ENCODE data around the gene NELFA.

The NELFA gene

GRCh38 chr4:1985294-1985693 is 23.5 kb downstream of the NELFA start:
- in situ Hi-C loops (cut with MboI; ENCODE audit: low pct_unique_long_range_greater_than_20kb, low sequenced_read_pairs), result no loop called here
- no peak for DNase-seq

DNA sequence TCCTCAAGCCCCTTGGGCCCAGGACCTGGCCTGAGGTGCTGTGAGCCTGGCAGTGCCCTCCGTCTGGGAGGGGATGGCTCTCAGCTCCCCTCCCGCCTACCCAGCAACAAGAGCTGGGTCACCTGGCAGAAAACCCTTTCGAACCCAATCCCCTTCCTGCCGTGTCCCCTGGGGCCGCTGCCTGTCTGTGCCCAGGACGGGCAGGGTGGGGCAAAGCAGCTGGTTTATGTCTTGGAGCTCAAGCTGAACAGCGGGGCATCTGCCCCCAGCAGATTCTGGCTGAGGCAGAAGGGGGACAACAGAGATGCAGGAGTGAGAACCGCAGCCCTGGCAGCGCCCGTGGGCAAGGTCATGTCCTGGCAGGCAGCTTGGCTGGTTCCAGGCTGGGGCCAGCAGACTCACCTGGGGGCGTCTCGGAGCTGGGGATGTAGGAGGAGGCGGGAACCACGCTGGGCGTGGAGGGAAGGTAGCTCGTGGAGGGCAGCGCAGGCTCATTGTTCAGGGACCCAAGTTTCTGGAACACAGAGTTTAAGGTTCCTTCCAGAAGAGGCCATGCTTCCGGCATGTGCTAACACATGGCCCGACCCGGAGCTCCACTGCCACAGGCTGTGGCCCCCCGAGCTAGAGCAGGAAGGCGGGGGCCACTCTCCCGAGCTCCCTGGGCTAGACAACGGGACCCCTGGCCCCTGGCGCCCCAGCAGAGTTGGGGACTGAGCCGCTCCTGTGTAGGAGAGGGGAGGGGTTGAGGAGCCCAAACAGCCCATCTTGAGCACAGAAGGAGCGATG is 24.2 kb downstream of the NELFA start:
- in situ Hi-C loops (cut with MboI; ENCODE audit: low pct_unique_long_range_greater_than_20kb, low sequenced_read_pairs), result no loop called here
- DNase-seq, result no peak

DNA sequence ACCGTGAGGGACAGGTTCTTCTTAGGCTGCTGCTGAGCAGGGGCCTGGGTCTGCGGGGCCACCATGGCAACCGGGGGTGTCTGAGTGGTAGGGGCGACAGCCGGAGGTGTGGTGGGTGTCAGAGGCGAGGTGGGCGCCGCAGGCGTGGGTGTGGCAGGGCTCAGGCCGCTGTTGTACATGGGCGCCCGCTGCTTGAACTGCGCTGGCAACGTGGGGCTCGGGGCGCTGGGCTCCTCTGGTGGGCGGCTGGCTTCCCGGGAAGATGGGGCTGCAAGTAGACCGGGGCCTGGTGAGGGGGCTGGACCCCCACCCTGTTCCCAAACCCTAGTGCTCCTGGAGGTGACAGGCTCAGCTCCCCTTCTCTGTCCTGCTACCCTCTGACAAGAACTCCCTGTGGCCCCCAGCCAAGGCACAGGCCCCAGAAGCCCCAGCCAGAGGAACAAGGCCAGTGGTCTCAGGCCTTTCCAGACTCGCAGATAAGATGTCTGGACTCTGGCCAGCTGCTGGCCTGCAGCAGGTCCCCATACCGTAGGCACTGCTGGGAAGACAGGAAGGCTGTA is 24.8 kb downstream of the NELFA start:
- no peak for DNase-seq
- in situ Hi-C loops (cut with MboI; ENCODE audit: low pct_unique_long_range_greater_than_20kb, low sequenced_read_pairs), result no loop called here

DNA sequence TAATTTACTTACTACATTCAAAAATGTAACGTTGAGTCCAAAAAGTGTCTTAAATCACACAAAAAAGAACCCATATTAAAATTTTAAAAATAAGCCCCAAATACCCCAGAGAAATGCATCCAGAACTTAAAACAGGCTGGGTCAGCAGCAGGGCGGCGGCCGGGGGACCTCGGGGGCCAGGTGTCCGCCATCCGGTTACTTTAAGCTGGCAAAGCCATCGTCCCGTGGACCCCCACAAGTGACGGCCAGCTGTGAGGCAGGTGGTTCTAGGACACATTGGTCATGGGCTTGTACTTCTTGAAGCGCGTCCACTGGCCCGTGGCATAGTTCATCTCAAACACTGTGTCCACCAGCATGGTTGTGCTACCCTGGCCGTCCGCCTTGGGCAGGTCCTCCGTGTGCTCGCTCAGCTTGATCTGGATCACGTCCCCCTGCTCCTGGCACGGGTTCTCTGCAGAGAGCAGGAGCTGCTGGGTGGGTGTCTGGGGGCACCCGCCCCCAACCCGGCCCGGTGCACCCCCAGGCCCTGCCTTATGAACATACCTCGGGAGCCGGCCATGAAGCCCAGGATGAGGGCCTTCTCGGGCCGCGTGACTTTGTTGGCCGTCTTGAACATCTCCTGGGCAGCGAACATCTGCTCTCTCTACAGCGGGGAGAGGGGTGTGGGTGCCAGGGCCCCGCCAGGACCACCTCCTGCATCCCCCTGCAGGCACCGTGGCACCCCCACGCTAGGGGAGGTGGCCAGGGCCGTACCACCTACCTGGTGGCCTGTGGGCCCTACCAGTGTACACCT is 25.5 kb downstream of the NELFA start:
- no peak for DNase-seq
- in situ Hi-C loops (cut with MboI; ENCODE audit: low pct_unique_long_range_greater_than_20kb, low sequenced_read_pairs), result no loop called here

DNA sequence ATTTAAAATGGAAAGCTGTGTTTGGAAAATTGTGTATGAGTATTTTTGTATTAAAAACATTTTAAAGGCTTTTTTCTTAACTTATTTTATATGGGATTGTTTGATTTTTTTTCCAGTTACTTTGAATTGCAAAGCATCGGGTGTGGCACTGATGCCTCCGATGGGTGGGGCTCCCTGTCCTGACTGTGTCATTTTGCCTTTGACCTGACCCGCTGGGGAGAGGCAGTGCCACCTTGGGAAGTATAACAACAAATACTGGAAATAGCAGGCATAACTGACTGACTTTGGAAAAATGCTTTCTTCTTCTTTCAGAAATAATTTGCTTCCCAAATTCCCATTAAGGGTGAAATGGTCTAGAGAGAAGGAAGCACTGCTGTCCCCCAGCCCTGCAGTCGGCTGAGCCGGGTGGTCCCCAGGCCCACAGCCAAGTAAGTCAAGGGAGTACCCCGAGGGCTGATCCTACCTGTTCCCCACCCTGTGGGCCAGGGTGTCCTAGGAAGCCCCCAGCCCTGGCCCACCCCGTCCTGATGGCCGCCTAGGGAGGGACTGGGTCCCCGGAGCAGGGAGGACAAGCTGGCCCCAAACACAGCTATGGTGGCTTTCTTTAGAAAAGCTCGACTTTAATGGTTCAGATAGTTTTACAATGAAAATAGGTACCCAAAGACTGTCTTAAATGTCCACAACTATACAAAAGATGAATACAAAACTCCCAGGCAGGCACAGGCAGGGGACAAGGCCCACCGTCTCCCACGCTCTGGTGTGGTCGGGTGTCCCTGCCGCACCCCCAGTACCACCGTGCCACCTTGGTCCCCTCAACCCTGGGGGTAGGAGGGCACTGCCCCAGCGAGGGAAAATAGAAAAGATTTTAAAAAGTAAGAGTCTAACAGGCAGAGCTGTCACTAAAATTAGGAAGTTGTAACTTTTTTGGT is 26.4 kb downstream of the NELFA start:
- in situ Hi-C loops (cut with MboI; ENCODE audit: low pct_unique_long_range_greater_than_20kb, low sequenced_read_pairs), result no loop called here
- DNase-seq, result no peak

DNA sequence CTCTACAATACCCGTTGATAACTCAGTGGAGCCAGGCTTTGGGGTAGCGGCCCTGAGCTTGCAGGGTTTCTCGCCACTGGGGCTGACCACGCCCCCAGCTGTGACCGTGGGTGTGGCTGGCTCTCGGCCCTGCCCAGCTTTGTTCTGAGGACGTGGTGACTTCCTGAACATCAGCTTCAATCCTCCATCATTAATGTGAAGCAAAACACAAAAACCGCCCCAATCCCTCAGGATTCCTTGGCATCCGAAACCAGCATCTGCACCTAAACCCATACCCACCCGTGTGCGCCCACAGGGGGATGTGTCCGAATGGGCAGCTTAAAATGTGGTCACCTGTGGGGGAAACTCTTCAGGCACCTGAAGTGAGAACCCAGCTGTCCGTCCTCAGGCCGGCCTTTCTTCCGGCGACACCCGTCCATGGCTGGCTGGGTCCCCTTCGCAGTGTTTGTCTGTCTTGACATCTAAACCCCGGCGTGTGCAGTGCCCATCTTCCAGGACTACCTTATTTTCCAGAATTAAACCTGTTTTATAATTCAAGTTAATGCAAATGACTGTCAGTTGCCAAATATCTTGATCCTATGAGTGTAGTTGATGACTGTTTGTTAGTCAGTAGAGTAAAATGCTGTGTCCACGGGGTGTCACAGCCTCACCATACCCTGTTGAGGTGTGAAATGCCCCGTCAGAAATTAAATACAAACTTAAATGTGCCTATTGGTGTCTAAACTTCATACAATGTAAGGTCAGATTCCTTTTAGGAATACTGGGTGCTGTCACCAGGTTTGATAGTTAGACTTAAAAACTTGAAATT is 27.3 kb downstream of the NELFA start:
- in situ Hi-C loops (cut with MboI; ENCODE audit: low pct_unique_long_range_greater_than_20kb, low sequenced_read_pairs), result no loop called here
- DNase-seq, result no peak

DNA sequence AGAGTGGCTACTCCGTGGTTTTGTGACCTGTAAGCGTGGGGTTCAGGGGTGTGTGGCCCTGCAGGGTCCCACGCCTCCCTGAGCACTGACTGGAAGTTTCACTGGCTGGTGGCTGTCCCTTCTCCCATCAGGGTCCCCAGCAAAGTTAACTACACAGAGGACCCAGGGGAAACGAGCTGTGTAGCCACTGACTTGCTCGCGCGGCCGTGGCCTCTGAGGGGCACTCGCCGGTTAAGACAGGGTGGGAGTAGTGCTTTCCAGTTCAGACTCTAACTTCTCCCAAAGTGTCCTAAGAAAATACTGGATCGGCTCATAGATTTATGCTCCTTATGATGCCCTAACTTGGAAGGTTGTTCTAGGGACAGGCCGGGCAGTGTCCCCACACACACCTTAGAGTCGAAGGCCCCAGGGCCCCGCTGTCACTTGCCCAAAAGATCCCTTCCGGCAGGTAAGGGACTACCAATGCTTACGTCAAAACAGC is 28.2 kb downstream of the NELFA start:
- no peak for DNase-seq
- in situ Hi-C loops (cut with MboI; ENCODE audit: low pct_unique_long_range_greater_than_20kb, low sequenced_read_pairs), result no loop called here

GRCh38 chr4:1979477-1980196 is 29.1 kb downstream of the NELFA start:
- in situ Hi-C loops (cut with MboI; ENCODE audit: low pct_unique_long_range_greater_than_20kb, low sequenced_read_pairs), result no loop called here
- DNase-seq, result no peak

GRCh38 chr4:1978741-1979476 is 29.9 kb downstream of the NELFA start:
- in situ Hi-C loops (cut with MboI; ENCODE audit: low pct_unique_long_range_greater_than_20kb, low sequenced_read_pairs), result no loop called here
- DNase-seq, result no peak

DNA sequence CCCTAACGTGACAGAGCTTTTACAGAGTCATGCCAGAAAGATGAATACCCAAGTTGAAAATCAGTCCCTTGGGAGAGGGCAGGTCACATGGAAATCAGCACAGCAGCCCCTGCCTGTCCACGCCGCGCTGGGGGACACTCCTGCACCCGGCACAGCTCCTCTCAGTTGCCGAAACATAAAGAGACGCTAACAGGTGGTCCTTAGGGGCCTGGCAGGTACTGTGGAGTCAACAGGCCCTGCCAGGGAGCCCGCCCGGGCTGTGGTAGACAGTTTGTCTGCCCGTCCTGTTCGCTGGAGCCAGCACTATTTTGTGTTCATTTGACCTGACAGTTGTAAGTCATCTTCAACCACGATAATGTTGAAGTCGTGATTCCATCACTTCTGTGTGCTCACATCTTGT is 30.5 kb downstream of the NELFA start:
- in situ Hi-C loops (cut with MboI; ENCODE audit: low pct_unique_long_range_greater_than_20kb, low sequenced_read_pairs), result no loop called here
- DNase-seq, result no peak

DNA sequence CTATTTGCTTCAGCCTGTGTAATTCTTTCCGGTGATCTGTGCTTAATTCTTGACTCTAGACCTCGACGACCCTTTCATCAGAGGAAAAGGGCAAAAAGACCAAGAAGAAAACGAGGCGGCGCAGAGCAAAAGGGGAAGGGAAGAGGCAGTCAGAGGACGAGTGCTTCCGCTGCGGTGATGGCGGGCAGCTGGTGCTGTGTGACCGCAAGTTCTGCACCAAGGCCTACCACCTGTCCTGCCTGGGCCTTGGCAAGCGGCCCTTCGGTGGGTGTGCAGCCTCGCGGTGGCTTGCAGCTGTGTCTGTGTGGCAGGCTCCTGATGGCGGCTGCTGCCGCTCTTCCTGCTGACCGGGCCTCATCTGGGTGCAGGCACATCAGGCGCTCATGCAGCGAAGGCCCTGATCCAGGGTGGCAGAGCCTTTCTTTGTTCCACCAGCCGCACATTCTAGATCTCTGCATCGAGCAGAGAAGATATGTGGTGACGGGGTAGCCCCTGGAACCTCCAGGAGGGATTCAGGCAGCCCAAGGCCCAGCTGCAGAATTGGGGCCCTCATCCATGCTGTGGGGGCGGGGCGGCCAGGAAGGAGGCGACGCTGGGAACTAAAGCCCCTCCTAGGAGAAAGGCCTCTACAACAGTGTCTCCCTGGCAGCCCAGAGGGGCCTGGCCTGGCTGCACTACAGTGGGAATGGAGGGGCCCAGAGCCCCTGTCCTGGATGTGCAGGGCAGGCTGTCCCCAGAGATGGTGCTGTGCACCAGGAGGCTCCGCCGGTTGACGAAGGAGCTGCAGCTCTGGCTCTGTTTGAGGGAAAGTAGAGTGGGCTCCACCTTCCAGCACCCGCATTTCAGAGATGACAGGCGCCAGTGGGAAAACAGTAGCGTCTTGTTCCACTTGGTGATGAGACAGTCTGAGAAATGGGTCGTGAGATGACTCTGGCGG is 32.1 kb downstream of the NELFA start:
- DNase-seq, result no peak
- in situ Hi-C loops (cut with MboI; ENCODE audit: low pct_unique_long_range_greater_than_20kb, low sequenced_read_pairs), result no loop called here

- in situ Hi-C loops (cut with MboI; ENCODE audit: low pct_unique_long_range_greater_than_20kb, low sequenced_read_pairs), result no loop called here
- DNase-seq, result no peak
Measured at GRCh38 chr4:1975880-1976279, 32.9 kb downstream of the NELFA start.

- DNase-seq, result no peak
- in situ Hi-C loops (cut with MboI; ENCODE audit: low pct_unique_long_range_greater_than_20kb, low sequenced_read_pairs), result no loop called here
Measured at GRCh38 chr4:1975391-1975801, 33.4 kb downstream of the NELFA start.

- no peak for DNase-seq
- in situ Hi-C loops (cut with MboI; ENCODE audit: low pct_unique_long_range_greater_than_20kb, low sequenced_read_pairs), result no loop called here
Measured at GRCh38 chr4:1974840-1975239, 33.9 kb downstream of the NELFA start.

- in situ Hi-C loops (cut with MboI; ENCODE audit: low pct_unique_long_range_greater_than_20kb, low sequenced_read_pairs), result no loop called here
- DNase-seq, result no peak
Measured at GRCh38 chr4:1973661-1974060, 35.1 kb downstream of the NELFA start.

DNA sequence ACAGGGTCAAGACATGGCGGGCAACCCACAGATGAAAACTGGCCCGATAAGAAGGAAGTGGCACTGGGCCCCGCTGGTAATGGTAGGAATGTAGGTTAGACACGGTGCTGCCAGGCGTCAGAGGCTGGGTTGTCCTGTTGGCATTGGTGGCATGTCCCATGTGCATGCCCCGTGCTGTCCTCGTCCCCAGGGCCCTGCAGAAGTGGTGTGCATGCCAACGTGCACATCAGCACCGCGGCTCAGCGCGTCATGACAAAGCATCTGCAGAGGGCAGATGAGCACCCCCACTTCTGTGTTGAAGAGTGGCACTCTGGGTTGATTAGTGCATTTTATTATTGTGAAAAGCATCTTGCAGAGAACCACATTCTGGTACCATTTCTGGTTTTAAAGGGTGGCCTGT is 35.6 kb downstream of the NELFA start:
- DNase-seq, result no peak
- in situ Hi-C loops (cut with MboI; ENCODE audit: low pct_unique_long_range_greater_than_20kb, low sequenced_read_pairs), result no loop called here
